Subcutaneous adipose tissue (tissue), 4 donors: ENCODE measurements around the gene NLRC3. TPM values are rescaled to one million over a fixed set of nuclear protein-coding genes. Genes with fewer than 3 reads are reported as not detected.

Experiments used
- total RNA-seq, 4 donors: library from RNA; depleted of rRNA; stranded (reverse); fragments of >200 nt; gene quantifications; one replicate each; pipeline ENCODE4 v1.1.0, GENCODE V29; 2016
- TF ChIP-seq, protein P1 (sequence below): fragments of 450-650 bp; IDR thresholded peaks from one replicate; pipeline ENCODE4 v1.5.1; 2016; ENCODE audit warnings: low read depth, mild to moderate bottlenecking, control low read depth, antibody characterized with exemption, moderate library complexity

NLRC3 gene
- total RNA-seq, 4 donors from 2014 or later, result 0.49 to 1.5 (median 1.0) TPM

DNA sequence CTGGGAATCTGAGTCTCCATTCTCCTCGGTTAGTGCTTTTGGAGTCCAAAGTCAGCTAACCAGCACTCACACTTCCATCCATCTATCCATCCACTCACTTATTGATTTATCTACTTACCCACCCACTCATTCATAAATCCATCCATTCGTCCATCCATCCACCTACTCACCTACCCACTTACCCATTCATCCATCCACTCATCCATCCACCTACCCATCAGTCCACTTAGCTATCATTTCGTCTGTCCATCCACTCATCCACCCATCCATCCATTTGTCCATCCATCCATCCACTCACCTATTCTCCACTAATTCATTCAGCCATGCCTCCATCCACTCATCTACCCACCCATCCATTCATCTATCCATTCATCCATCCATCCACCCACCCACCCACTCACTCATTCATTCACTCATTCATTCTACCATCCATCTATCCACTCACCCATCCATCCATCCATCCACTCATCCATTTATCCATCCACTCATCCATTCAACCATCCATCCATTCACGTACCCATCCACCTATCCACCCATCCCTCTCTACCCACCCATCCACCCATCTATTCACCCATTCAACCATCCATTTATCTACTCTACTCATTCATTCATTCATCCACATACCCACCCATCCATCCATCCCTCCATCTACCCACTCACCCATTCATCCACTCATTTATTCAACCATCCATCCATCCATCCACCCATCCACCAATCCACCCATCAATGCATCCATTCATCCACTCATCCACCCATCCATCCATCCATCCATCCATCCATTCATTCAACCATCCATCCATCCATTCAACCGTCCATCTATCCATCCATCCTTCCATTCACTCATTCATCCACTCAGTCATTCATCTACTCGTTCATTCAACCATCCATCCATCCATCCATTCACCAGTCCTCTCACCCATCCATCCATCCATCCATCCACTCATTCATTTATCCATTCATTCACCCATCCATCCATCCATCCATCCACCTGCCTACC is 26.1 kb downstream of the NLRC3 start:
- TF ChIP-seq, protein P1, sequence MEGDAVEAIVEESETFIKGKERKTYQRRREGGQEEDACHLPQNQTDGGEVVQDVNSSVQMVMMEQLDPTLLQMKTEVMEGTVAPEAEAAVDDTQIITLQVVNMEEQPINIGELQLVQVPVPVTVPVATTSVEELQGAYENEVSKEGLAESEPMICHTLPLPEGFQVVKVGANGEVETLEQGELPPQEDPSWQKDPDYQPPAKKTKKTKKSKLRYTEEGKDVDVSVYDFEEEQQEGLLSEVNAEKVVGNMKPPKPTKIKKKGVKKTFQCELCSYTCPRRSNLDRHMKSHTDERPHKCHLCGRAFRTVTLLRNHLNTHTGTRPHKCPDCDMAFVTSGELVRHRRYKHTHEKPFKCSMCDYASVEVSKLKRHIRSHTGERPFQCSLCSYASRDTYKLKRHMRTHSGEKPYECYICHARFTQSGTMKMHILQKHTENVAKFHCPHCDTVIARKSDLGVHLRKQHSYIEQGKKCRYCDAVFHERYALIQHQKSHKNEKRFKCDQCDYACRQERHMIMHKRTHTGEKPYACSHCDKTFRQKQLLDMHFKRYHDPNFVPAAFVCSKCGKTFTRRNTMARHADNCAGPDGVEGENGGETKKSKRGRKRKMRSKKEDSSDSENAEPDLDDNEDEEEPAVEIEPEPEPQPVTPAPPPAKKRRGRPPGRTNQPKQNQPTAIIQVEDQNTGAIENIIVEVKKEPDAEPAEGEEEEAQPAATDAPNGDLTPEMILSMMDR, result no peak

DNA sequence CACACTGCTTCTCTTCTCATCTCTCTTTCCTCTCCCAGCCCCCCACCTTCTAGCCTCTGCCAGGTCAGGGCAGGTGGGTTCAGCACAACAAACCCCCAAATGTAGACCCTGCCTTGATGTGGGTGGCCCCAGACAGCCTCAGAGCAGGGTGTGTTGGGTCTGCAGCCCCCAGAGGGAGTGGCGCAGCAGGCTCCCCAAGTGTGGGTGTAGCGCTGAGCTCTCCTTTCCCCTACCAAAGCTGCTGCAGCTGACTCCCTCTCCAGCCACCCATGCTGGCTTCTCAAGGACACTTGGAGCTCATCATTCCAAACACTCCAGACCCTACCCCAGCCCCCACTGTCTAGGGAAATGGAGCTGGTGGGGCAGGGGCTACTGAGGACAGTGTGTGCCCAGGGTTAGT is 27.3 kb downstream of the NLRC3 start:
- TF ChIP-seq, protein P1, result no peak

DNA sequence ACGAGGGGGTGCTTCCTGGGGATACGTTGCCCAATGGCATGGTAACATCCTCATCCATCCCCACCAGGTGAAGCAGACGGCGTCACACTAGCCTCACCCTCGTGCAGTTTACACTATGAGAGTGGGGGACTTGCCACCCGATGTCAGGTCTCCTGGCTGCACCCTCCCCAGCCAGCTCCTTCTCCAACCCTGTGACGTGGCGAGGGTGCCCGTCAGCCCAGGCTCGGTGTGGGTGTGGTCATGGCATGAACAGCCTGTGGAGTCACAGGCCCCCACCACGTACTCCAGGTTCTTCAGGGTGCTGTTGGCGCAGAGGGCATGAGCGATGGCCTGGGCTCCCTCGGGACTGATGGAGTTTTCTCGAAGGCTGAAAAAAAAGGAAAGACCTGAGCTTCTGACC is 28.3 kb downstream of the NLRC3 start:
- TF ChIP-seq, protein P1, result no peak

DNA sequence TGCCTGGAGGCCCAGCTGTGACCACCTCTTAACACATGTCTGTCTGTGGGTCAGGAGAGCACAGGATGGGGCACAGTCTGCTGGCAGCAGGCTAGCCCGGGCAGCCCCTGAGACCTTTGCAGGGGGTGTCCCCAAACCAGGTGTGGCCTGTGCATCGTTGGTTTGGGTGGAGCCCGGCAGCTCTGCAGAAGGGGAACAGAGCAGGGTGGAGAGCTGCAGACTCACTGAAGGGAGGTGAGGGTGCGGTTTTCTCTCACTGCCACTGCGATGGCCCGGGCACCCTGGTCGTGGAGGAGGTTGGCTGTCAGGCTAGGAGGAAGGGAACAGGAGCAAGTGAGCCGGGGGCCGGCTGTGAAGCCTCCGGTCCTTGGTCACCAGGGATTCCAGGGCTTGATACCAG is 28.8 kb downstream of the NLRC3 start:
- TF ChIP-seq, protein P1, result no peak

DNA sequence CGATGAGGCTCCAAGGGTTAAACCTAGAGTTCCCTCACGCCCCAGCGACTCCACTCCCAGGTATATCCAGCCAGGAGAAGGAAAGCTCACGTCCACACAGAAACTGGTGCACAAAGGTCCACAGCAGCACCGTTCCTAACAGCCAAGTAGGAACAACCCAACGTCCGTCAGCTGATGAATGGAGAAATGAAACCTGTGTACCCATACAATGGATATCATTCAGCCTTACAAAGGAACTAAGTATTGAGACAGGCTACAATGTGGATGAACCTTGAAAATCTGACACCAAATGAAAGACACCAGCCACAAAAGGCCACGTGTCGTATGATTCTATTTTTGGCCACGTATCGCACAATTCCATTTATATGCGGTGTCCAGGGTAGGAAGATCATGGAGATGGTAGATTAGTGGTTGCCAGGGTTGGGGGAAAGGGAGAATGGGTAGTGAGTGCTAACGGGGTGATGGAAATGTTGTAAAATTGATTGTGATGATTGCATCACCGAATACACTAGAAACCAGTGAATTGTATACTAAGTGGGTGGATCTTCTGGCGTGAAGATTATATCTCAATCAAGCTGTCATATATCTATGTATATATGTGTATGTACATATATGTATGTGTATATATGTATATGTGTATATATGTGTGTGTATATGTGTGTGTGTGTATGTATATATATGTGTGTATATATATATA is 30.1 kb downstream of the NLRC3 start:
- TF ChIP-seq, protein P1, result no peak

DNA sequence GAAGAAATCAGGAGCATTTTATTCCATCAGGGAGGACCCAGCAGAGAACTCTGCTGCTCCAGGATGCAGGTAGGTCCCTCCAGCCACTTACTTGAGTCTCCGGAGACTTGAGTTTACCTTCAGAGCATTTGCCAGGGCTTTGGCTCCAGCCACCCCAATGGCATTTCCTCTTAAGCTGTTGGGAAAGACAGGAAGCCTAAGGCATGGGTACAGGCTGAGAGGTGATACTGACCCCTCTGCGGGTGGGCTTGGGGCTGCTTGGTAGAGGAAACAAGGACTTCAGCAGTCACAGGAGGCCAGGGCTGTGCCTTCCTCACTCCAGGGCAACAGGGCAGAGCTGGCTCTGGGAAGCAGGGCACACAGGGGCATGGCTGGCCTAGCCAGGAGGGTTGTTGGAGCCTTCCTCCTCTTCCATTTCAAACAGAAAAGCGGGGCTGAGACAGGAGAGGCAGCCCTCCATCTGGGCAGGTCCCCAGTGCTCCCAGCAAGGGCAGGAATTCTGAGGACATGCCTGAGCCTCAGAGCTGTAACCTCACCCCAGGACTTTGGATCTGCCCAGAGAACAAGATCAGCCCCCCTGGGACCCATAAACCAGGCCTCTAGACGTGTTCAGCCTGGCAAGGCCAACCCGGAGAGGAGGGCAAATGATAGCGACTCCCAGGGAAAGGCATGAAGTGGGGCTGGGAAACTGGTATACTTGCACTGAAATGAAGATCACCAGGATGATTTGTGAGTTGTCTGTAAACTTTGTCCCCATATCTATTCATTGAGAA is 34.4 kb downstream of the NLRC3 start:
- TF ChIP-seq, protein P1, result no peak
